Measurements from ENCODE around the gene PAOX. TPM values are rescaled to one million over a fixed set of nuclear protein-coding genes. Genes with fewer than 3 reads are reported as not detected.

The PAOX gene
- total and polyA plus RNA-seq, 8 donors: 5.1 to 7.9 (median 6.5) TPM

DNA sequence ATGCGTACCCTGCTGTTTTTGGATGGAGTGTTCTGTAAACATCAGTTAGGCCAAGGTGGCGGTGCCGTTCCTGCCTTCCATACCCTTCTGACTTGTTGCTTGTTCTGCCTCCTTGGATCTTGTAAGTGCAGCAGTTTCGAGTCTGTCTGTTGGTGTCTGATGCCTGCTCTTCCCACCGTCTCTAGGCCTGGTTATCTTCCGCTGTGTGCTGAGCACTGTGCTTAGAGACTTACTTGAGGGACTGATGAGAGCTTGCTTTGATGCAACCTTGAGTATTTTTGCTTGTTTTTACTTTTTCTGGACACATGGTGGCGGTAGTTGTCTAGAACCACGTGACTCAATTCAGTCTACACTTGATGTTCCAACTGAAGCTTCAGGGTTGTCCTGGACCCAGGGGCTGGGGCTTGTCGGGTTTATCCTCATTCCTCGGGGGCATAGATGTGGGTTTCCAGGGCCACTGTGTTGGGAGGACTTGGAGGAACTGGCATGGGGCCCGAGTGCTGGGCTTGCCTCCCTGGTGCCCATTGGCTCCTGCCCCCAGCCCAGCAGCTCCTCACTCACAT lies 59.7 kb downstream of the PAOX start:
- Histone ChIP-seq H3K27me3 (peaks cover 0 to 5% of the 10 kb centered on the region in 2 donors), H3K4me1 (no peaks in the 10 kb centered on the region), H3K36me3 (no peaks in the 10 kb centered on the region), H3K4me3 (no peak overlapping the region), H3K27ac (no peak overlapping the region), H3K9me3 (no peaks in the 10 kb centered on the region)
- ATAC-seq (peak; percentile 44), DNase-seq (no peak)
- TF ChIP-seq, protein P1, sequence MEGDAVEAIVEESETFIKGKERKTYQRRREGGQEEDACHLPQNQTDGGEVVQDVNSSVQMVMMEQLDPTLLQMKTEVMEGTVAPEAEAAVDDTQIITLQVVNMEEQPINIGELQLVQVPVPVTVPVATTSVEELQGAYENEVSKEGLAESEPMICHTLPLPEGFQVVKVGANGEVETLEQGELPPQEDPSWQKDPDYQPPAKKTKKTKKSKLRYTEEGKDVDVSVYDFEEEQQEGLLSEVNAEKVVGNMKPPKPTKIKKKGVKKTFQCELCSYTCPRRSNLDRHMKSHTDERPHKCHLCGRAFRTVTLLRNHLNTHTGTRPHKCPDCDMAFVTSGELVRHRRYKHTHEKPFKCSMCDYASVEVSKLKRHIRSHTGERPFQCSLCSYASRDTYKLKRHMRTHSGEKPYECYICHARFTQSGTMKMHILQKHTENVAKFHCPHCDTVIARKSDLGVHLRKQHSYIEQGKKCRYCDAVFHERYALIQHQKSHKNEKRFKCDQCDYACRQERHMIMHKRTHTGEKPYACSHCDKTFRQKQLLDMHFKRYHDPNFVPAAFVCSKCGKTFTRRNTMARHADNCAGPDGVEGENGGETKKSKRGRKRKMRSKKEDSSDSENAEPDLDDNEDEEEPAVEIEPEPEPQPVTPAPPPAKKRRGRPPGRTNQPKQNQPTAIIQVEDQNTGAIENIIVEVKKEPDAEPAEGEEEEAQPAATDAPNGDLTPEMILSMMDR (IDR thresholded peaks at IDR 0.05): no peak
- intact Hi-C loops (cut with DNase I): no loop called here

DNA sequence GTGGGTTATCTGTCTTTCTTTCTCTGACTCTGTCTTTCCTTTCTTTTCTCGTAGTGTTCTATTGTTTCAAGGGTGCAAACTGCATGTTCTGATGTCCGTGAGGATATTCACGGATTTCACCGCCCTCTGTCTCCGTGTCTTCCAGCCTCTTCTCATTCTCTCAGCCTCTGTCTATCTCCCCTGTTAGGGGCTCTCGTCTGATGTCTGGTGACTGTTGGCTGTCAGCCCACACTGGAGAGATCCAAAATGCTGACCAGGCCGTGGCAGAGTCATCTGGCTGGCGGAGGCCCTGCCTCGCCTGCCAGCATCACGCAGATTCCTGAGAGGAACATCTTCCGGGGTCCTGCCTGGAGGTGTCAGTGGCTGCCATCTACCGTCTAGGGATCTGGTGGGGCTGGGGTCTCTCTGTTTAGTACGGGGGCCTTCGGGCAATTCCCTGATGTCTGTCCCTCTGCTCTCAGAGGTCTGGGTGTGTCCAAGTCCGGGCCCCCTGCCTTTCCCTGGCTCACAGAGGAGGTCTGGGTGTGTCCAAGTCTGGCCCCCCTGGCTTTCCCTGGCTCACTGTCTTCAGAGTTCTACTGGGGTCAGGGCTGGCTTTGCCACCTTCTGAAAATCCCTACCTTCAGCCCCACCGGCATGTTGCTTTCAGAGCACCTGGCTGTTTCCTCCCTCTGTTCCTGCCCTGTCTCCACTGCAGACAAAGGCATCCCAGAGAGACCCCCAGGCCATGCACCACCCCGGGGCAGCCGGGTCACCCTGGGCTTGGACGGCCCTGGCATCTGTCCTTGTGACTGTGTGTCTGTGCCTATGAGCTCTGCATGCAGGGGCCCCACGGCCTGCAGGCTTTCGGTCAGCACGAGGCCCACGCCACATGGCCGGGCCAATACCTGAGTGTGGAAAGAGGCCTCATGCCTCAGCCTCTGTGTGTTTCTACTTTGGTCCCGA lies 60.7 kb downstream of the PAOX start:
- intact Hi-C loops (cut with DNase I): no loop called here
- H3K9me3 ChIP-seq: no peaks in the 10 kb centered on the region
- H3K4me3 ChIP-seq: no peak overlapping the region
- TF ChIP-seq, protein P1 (IDR thresholded peaks at IDR 0.05): no peak
- no peaks in the 10 kb centered on the region for H3K4me1 ChIP-seq
- H3K27me3 ChIP-seq: peaks cover 0 to 5% of the 10 kb centered on the region in 2 donors
- peak in 1 of 4 donors; percentile 64 for DNase-seq
- ATAC-seq: no peak
- H3K36me3 ChIP-seq: no peaks in the 10 kb centered on the region
- H3K27ac ChIP-seq: no peak overlapping the region

DNA sequence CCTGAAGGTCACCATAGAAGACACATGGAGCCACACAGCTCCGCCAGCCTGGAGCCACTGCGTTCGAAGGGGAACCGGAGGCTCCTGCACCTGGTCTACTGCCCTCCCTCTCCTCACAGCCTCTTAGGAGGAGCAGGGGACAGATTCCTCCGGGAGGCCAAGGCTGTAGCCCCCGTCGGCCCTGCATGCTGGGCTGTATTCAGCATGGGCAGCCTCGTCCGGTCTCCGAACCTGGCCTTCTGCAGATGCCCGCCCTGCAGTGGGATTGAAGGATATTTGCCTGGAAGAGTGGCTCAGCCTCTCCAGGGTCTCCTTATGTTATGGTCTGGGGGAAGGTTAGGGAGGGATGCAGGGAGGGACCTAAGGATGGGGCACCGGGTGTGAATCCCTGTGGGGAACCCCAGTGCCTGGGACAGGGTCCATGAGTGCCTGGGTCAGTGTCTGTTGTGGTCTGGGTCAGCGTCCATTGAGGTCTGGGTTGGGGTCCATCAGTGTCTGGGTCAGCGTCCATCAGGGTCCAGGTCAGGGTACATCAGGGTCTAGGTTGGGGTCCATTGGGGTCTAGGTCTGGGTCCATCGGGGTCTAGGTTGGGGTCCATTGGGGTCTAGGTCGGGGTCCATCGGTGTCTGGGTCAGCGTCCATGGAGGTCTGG lies 61.7 kb downstream of the PAOX start:
- intact Hi-C loops (cut with DNase I): no loop called here
- DNase-seq: no peak
- no peak for ATAC-seq
- Histone ChIP-seq H3K9me3 (peaks cover 0 to 7% of the 10 kb centered on the region in 2 donors), H3K27me3 (peaks cover 0 to 5% of the 10 kb centered on the region in 2 donors), H3K27ac (no peak overlapping the region), H3K4me3 (no peak overlapping the region), H3K4me1 (no peaks in the 10 kb centered on the region), H3K36me3 (no peaks in the 10 kb centered on the region)
- TF ChIP-seq, protein P1 (IDR thresholded peaks at IDR 0.05): no peak

Small RNA genes lying within 50 kb of the gene (microRNA-seq; reads per million reads assigned to microRNA genes)
- 0.50 to 1.2 reads per million in 2 donors for gene MIR3944

Other genes with a start within 250 kb of the PAOX start
- 10 to 100 TPM in 1 of 2 donors, 1 to 10 TPM in 1; 8.4 to 10.4 TPM for gene KNDC1, start 219.0 kb upstream of the PAOX start, total RNA-seq
- gene KNDC1, start 219.0 kb upstream of the PAOX start, polyA plus RNA-seq (ENCODE audit: insufficient read length in 6 of 6): 1 to 10 TPM; 2.5 to 4.6 (median 3.8) TPM
- gene UTF1, start 149.0 kb upstream of the PAOX start, total RNA-seq: not detected
- not detected for gene UTF1, start 149.0 kb upstream of the PAOX start, polyA plus RNA-seq (ENCODE audit: insufficient read length in 6 of 6)
- gene VENTX, start 141.4 kb upstream of the PAOX start, total RNA-seq: 1 to 10 TPM; 1.3 to 4.1 TPM
- gene VENTX, start 141.4 kb upstream of the PAOX start, polyA plus RNA-seq (ENCODE audit: insufficient read length in 6 of 6): under 1 TPM; 0.14 to 0.51 (median 0.23) TPM
- gene ADAM8, start 102.4 kb upstream of the PAOX start, total RNA-seq: 10 to 100 TPM; 16.2 to 45.3 TPM
- 1 to 10 TPM; 1.9 to 4.4 (median 2.9) TPM for gene ADAM8, start 102.4 kb upstream of the PAOX start, polyA plus RNA-seq (ENCODE audit: insufficient read length in 6 of 6)
- 10 to 100 TPM; 47.2 to 62.3 TPM for gene TUBGCP2, start 70.4 kb upstream of the PAOX start, total RNA-seq
- 10 to 100 TPM; 44.2 to 60.7 (median 52.1) TPM for gene TUBGCP2, start 70.4 kb upstream of the PAOX start, polyA plus RNA-seq (ENCODE audit: insufficient read length in 6 of 6)
- 10 to 100 TPM; 34.3 to 48.5 TPM for gene ZNF511, start 70.3 kb upstream of the PAOX start, total RNA-seq
- gene ZNF511, start 70.3 kb upstream of the PAOX start, polyA plus RNA-seq (ENCODE audit: insufficient read length in 6 of 6): 10 to 100 TPM; 38.2 to 47.8 (median 42.3) TPM
- not detected for gene CALY, start 42.4 kb upstream of the PAOX start, total RNA-seq
- gene CALY, start 42.4 kb upstream of the PAOX start, polyA plus RNA-seq (ENCODE audit: insufficient read length in 6 of 6): under 1 TPM in 3 of 6 donors, not detected in 3; 0.22 to 0.55 (median 0.27) TPM
- gene PRAP1, start 31.9 kb upstream of the PAOX start, total RNA-seq: not detected
- under 1 TPM in 4 of 6 donors, not detected in 2; 0.31 to 0.66 (median 0.39) TPM for gene PRAP1, start 31.9 kb upstream of the PAOX start, polyA plus RNA-seq (ENCODE audit: insufficient read length in 6 of 6)
- 10 to 100 TPM; 12.1 to 24.1 TPM for gene FUOM, start 21.2 kb upstream of the PAOX start, total RNA-seq
- gene FUOM, start 21.2 kb upstream of the PAOX start, polyA plus RNA-seq (ENCODE audit: insufficient read length in 6 of 6): 10 to 100 TPM in 1 of 6 donors, 1 to 10 TPM in 5; 6.2 to 10.9 (median 8.7) TPM
- gene ECHS1, start 5.9 kb upstream of the PAOX start, total RNA-seq: 10 to 100 TPM; 71.0 to 85.9 TPM
- gene ECHS1, start 5.9 kb upstream of the PAOX start, polyA plus RNA-seq (ENCODE audit: insufficient read length in 6 of 6): 10 to 100 TPM; 72.7 to 87.1 (median 76.7) TPM
- 10 to 100 TPM; 31.5 to 46.5 TPM for gene MTG1, start 14.9 kb downstream of the PAOX start, total RNA-seq
- 10 to 100 TPM; 52.3 to 75.1 (median 61.6) TPM for gene MTG1, start 14.9 kb downstream of the PAOX start, polyA plus RNA-seq (ENCODE audit: insufficient read length in 6 of 6)
- under 1 TPM in 1 of 2 donors, not detected in 1; 0.52 TPM for gene SPRN, start 45.4 kb downstream of the PAOX start, total RNA-seq
- 1 to 10 TPM; 2.8 to 6.4 (median 3.6) TPM for gene SPRN, start 45.4 kb downstream of the PAOX start, polyA plus RNA-seq (ENCODE audit: insufficient read length in 6 of 6)
- 1 to 10 TPM; 1.2 to 1.7 TPM for gene SCART1, start 74.7 kb downstream of the PAOX start, total RNA-seq
- gene SCART1, start 74.7 kb downstream of the PAOX start, polyA plus RNA-seq (ENCODE audit: insufficient read length in 6 of 6): 1 to 10 TPM; 1.8 to 3.3 (median 2.7) TPM
- gene CYP2E1, start 148.1 kb downstream of the PAOX start, total RNA-seq: 1 to 10 TPM in 1 of 2 donors, under 1 TPM in 1; 0.68 to 2.2 TPM
- 1 to 10 TPM; 1.5 to 3.2 (median 1.9) TPM for gene CYP2E1, start 148.1 kb downstream of the PAOX start, polyA plus RNA-seq (ENCODE audit: insufficient read length in 6 of 6)
- under 1 TPM; 0.47 to 0.90 TPM for gene SYCE1, start 186.3 kb downstream of the PAOX start, total RNA-seq
- gene SYCE1, start 186.3 kb downstream of the PAOX start, polyA plus RNA-seq (ENCODE audit: insufficient read length in 6 of 6): under 1 TPM in 3 of 6 donors, not detected in 3; 0.10 to 0.21 (median 0.18) TPM
- not detected for gene FRG2B, start 247.5 kb downstream of the PAOX start, total RNA-seq
- gene FRG2B, start 247.5 kb downstream of the PAOX start, polyA plus RNA-seq (ENCODE audit: insufficient read length in 6 of 6): not detected

Data from left lung (tissue), 10 donors.